Measurements from ENCODE around the gene HPRT1. TPM values are rescaled to one million over a fixed set of nuclear protein-coding genes. Genes with fewer than 3 reads are reported as not detected.
A peak's percentile ranks its signal among the peaks of the same experiment; 100 is the strongest.
"Not testable (repeated sequence)": the region's sequence is repeated elsewhere in the genome, so short reads cannot be mapped to it uniquely, and the experiment has no call there.

The HPRT1 gene
- total RNA-seq, 1 donor from 2014 or later, result 14.1 TPM

GRCh38 chrX:134443461-134443860 is 16.5 kb upstream of the HPRT1 start:
- no peak overlapping the region for H3K27ac ChIP-seq (ENCODE audit: low read depth, low read length)
- no peaks in the 10 kb centered on the region for H3K4me1 ChIP-seq (ENCODE audit: control insufficient read depth in 3 of 3, insufficient read depth in 3 of 3, low read length in 3 of 3)
- H3K4me3 ChIP-seq (ENCODE audit: low read length in 3 of 3), result no peak overlapping the region
- H3K9me3 ChIP-seq (ENCODE audit: control insufficient read depth in 3 of 3, low read length in 3 of 3), result no peaks in the 10 kb centered on the region
- H3K36me3 ChIP-seq (ENCODE audit: control insufficient read depth in 3 of 3, insufficient read depth in 3 of 3, low read length in 3 of 3), result no peaks in the 10 kb centered on the region
- no peaks in the 10 kb centered on the region for H3K27me3 ChIP-seq (ENCODE audit: control insufficient read depth in 3 of 3, insufficient read depth in 3 of 3, low read length in 3 of 3)
- no peak overlapping the region for H3K9ac ChIP-seq (ENCODE audit: low read depth in 1 of 3, low read length in 3 of 3)

DNA sequence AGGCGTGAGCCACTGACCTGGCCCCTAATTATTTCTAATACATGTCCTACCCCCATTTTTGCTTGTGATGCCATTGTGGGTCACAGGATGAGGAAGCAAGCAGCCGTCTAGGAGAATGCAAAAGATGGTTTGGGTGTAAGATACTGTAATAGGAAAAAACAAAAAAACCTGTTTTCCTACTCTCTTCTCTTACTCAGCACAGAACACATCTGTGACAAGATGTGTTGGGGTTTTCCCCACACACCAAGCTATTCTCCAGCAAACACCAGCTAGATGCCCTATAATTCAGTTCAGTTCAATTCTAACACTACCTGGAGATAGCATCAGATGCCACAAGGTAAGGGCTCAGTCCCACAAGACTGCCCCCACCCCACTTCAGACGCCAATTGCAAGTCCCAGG is 15.3 kb upstream of the HPRT1 start:
- H3K4me1 ChIP-seq (ENCODE audit: control insufficient read depth in 3 of 3, insufficient read depth in 3 of 3, low read length in 3 of 3), result no peaks in the 10 kb centered on the region
- H3K9ac ChIP-seq (ENCODE audit: low read depth in 1 of 3, low read length in 3 of 3), result no peak overlapping the region
- H3K9me3 ChIP-seq (ENCODE audit: control insufficient read depth in 3 of 3, low read length in 3 of 3), result no peaks in the 10 kb centered on the region
- no peaks in the 10 kb centered on the region for H3K27me3 ChIP-seq (ENCODE audit: control insufficient read depth in 3 of 3, insufficient read depth in 3 of 3, low read length in 3 of 3)
- H3K27ac ChIP-seq (ENCODE audit: low read depth, low read length), result no peak overlapping the region
- H3K4me3 ChIP-seq (ENCODE audit: low read length in 3 of 3), result no peak overlapping the region
- no peaks in the 10 kb centered on the region for H3K36me3 ChIP-seq (ENCODE audit: control insufficient read depth in 3 of 3, insufficient read depth in 3 of 3, low read length in 3 of 3)

GRCh38 chrX:134452596-134452995 is 7.4 kb upstream of the HPRT1 start:
- H3K9me3 ChIP-seq (ENCODE audit: control insufficient read depth in 3 of 3, low read length in 3 of 3), result no peaks in the 10 kb centered on the region
- no peak overlapping the region for H3K9ac ChIP-seq (ENCODE audit: low read depth in 1 of 3, low read length in 3 of 3)
- H3K36me3 ChIP-seq (ENCODE audit: control insufficient read depth in 3 of 3, insufficient read depth in 3 of 3, low read length in 3 of 3), result no peaks in the 10 kb centered on the region
- no peak overlapping the region for H3K27ac ChIP-seq (ENCODE audit: low read depth, low read length)
- H3K27me3 ChIP-seq (ENCODE audit: control insufficient read depth in 3 of 3, insufficient read depth in 3 of 3, low read length in 3 of 3), result no peaks in the 10 kb centered on the region
- H3K4me1 ChIP-seq (ENCODE audit: control insufficient read depth in 3 of 3, insufficient read depth in 3 of 3, low read length in 3 of 3), result no peaks in the 10 kb centered on the region
- H3K4me3 ChIP-seq (ENCODE audit: low read length in 3 of 3), result no peak overlapping the region

DNA sequence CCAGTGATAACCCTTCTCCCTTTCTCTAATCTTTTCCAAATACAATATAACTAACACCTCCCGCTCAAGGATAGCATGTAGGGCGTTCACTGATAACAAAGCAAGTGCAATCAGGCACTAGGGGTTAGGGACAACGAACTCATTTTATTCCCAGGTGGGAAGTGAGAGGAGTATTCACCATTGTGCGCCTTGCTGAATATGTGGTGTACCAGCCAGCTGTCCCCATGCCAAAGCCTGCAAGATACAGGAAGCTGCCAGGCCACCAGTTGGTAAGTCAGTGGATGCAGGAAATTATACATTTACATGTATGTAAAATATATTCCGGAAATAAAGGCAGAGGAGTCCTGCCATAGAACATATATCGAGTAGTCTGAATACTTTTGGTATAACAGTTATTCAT is 6.3 kb upstream of the HPRT1 start:
- Histone ChIP-seq H3K27ac (ENCODE audit: low read depth, low read length) (no peak overlapping the region), H3K9me3 (ENCODE audit: control insufficient read depth in 3 of 3, low read length in 3 of 3) (no peaks in the 10 kb centered on the region), H3K9ac (ENCODE audit: low read depth in 1 of 3, low read length in 3 of 3) (no peak overlapping the region), H3K36me3 (ENCODE audit: control insufficient read depth in 3 of 3, insufficient read depth in 3 of 3, low read length in 3 of 3) (no peaks in the 10 kb centered on the region), H3K4me1 (ENCODE audit: control insufficient read depth in 3 of 3, insufficient read depth in 3 of 3, low read length in 3 of 3) (no peaks in the 10 kb centered on the region), H3K4me3 (ENCODE audit: low read length in 3 of 3) (no peak overlapping the region), H3K27me3 (ENCODE audit: control insufficient read depth in 3 of 3, insufficient read depth in 3 of 3, low read length in 3 of 3) (no peaks in the 10 kb centered on the region)

DNA sequence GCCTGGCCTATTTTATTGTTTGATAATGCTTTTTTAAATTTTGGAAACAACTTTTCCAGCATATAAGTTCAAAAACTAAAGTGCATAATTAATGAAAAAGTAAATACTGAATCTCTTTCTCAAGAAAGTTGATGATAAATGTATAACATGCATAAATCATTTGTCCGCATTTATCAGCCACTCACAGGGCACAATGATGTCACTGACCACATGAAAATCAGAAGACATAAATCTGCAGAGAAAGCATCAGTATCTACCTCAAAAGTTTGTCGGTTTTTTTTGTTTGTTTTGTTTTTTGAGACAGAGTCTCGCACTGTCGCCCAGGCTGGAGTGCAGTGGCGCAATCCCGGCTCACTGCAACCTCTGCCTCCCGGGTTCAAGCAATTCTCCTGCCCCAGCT is 5.5 kb upstream of the HPRT1 start:
- no peaks in the 10 kb centered on the region for H3K36me3 ChIP-seq (ENCODE audit: control insufficient read depth in 3 of 3, insufficient read depth in 3 of 3, low read length in 3 of 3)
- peaks cover 0 to under 1% (median 0%) of the 10 kb centered on the region in 3 donors for H3K4me1 ChIP-seq (ENCODE audit: control insufficient read depth in 3 of 3, insufficient read depth in 3 of 3, low read length in 3 of 3)
- no peak overlapping the region for H3K9ac ChIP-seq (ENCODE audit: low read depth in 1 of 3, low read length in 3 of 3)
- no peak overlapping the region for H3K4me3 ChIP-seq (ENCODE audit: low read length in 3 of 3)
- H3K9me3 ChIP-seq (ENCODE audit: control insufficient read depth in 3 of 3, low read length in 3 of 3), result no peaks in the 10 kb centered on the region
- no peak overlapping the region for H3K27ac ChIP-seq (ENCODE audit: low read depth, low read length)
- H3K27me3 ChIP-seq (ENCODE audit: control insufficient read depth in 3 of 3, insufficient read depth in 3 of 3, low read length in 3 of 3), result no peaks in the 10 kb centered on the region

- Histone ChIP-seq H3K9me3 (ENCODE audit: control insufficient read depth in 3 of 3, low read length in 3 of 3) (no peaks in the 10 kb centered on the region), H3K4me3 (ENCODE audit: low read length in 3 of 3) (no peak overlapping the region), H3K4me1 (ENCODE audit: control insufficient read depth in 3 of 3, insufficient read depth in 3 of 3, low read length in 3 of 3) (peaks cover 0 to 7% (median 3%) of the 10 kb centered on the region in 3 donors), H3K9ac (ENCODE audit: low read depth in 1 of 3, low read length in 3 of 3) (no peak overlapping the region), H3K27me3 (ENCODE audit: control insufficient read depth in 3 of 3, insufficient read depth in 3 of 3, low read length in 3 of 3) (no peaks in the 10 kb centered on the region), H3K27ac (ENCODE audit: low read depth, low read length) (no peak overlapping the region), H3K36me3 (ENCODE audit: control insufficient read depth in 3 of 3, insufficient read depth in 3 of 3, low read length in 3 of 3) (no peaks in the 10 kb centered on the region)
These were observed 2.3 kb upstream of the HPRT1 start for GRCh38 chrX:134457708-134458107.

DNA sequence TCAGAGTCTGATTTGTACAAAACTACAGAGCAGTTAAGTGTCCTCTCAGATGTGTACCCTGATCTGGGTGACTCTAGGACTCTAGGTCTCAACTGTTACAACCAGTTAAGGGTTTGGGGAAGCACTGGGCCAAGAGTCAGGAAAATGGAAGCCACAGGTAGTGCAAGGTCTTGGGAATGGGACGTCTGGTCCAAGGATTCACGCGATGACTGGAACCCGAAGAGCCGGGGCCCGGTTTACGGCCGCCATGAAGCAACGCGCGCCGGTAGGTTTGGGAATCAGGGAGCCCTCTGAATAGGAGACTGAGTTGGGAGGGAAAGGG is 321 bp upstream of the HPRT1 start:
- Histone ChIP-seq H3K9ac (ENCODE audit: low read depth in 1 of 3, low read length in 3 of 3) (peak overlapping the region in 2 of 3 donors; percentile 57 to 76), H3K9me3 (ENCODE audit: control insufficient read depth in 3 of 3, low read length in 3 of 3) (no peaks in the 10 kb centered on the region), H3K4me1 (ENCODE audit: control insufficient read depth in 3 of 3, insufficient read depth in 3 of 3, low read length in 3 of 3) (peaks cover 0 to 7% (median 3%) of the 10 kb centered on the region in 3 donors), H3K36me3 (ENCODE audit: control insufficient read depth in 3 of 3, insufficient read depth in 3 of 3, low read length in 3 of 3) (no peaks in the 10 kb centered on the region), H3K27ac (ENCODE audit: low read depth, low read length) (peak overlapping the region; percentile 54), H3K27me3 (ENCODE audit: control insufficient read depth in 3 of 3, insufficient read depth in 3 of 3, low read length in 3 of 3) (no peaks in the 10 kb centered on the region), H3K4me3 (ENCODE audit: low read length in 3 of 3) (peak overlapping the region; percentile 58 to 69 (median 66))

GRCh38 chrX:134460862-134461220 is 876 bp downstream of the HPRT1 start:
- peak overlapping the region; percentile 45 to 72 (median 67) for H3K4me3 ChIP-seq (ENCODE audit: low read length in 3 of 3)
- H3K27me3 ChIP-seq (ENCODE audit: control insufficient read depth in 3 of 3, insufficient read depth in 3 of 3, low read length in 3 of 3), result no peaks in the 10 kb centered on the region
- peak overlapping the region in 2 of 3 donors; percentile 69 to 80 for H3K9ac ChIP-seq (ENCODE audit: low read depth in 1 of 3, low read length in 3 of 3)
- peaks cover 0 to 7% (median 3%) of the 10 kb centered on the region in 3 donors for H3K4me1 ChIP-seq (ENCODE audit: control insufficient read depth in 3 of 3, insufficient read depth in 3 of 3, low read length in 3 of 3)
- no peaks in the 10 kb centered on the region for H3K9me3 ChIP-seq (ENCODE audit: control insufficient read depth in 3 of 3, low read length in 3 of 3)
- H3K27ac ChIP-seq (ENCODE audit: low read depth, low read length), result no peak overlapping the region
- no peaks in the 10 kb centered on the region for H3K36me3 ChIP-seq (ENCODE audit: control insufficient read depth in 3 of 3, insufficient read depth in 3 of 3, low read length in 3 of 3)

DNA sequence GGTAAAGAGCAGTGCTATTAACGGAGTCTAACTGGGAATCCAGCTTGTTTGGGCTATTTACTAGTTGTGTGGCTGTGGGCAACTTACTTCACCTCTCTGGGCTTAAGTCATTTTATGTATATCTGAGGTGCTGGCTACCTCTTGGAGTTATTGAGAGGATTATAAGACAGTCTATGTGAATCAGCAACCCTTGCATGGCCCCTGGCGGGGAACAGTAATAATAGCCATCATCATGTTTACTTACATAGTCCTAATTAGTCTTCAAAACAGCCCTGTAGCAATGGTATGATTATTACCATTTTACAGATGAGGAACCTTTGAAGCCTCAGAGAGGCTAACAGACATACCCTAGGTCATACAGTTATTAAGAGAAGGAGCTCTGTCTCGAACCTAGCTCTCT is 1.5 kb downstream of the HPRT1 start:
- no peak overlapping the region for H3K9ac ChIP-seq (ENCODE audit: low read depth in 1 of 3, low read length in 3 of 3)
- no peak overlapping the region for H3K4me3 ChIP-seq (ENCODE audit: low read length in 3 of 3)
- no peaks in the 10 kb centered on the region for H3K36me3 ChIP-seq (ENCODE audit: control insufficient read depth in 3 of 3, insufficient read depth in 3 of 3, low read length in 3 of 3)
- H3K9me3 ChIP-seq (ENCODE audit: control insufficient read depth in 3 of 3, low read length in 3 of 3), result no peaks in the 10 kb centered on the region
- no peaks in the 10 kb centered on the region for H3K27me3 ChIP-seq (ENCODE audit: control insufficient read depth in 3 of 3, insufficient read depth in 3 of 3, low read length in 3 of 3)
- H3K4me1 ChIP-seq (ENCODE audit: control insufficient read depth in 3 of 3, insufficient read depth in 3 of 3, low read length in 3 of 3), result peaks cover 0 to 7% (median 3%) of the 10 kb centered on the region in 3 donors
- H3K27ac ChIP-seq (ENCODE audit: low read depth, low read length), result no peak overlapping the region

GRCh38 chrX:134462927-134463326 is 3.0 kb downstream of the HPRT1 start:
- Histone ChIP-seq H3K4me3 (ENCODE audit: low read length in 3 of 3) (no peak overlapping the region), H3K4me1 (ENCODE audit: control insufficient read depth in 3 of 3, insufficient read depth in 3 of 3, low read length in 3 of 3) (peaks cover 0 to 7% (median 3%) of the 10 kb centered on the region in 3 donors), H3K36me3 (ENCODE audit: control insufficient read depth in 3 of 3, insufficient read depth in 3 of 3, low read length in 3 of 3) (no peaks in the 10 kb centered on the region), H3K9ac (ENCODE audit: low read depth in 1 of 3, low read length in 3 of 3) (no peak overlapping the region), H3K27ac (ENCODE audit: low read depth, low read length) (no peak overlapping the region), H3K9me3 (ENCODE audit: control insufficient read depth in 3 of 3, low read length in 3 of 3) (no peaks in the 10 kb centered on the region), H3K27me3 (ENCODE audit: control insufficient read depth in 3 of 3, insufficient read depth in 3 of 3, low read length in 3 of 3) (no peaks in the 10 kb centered on the region)

DNA sequence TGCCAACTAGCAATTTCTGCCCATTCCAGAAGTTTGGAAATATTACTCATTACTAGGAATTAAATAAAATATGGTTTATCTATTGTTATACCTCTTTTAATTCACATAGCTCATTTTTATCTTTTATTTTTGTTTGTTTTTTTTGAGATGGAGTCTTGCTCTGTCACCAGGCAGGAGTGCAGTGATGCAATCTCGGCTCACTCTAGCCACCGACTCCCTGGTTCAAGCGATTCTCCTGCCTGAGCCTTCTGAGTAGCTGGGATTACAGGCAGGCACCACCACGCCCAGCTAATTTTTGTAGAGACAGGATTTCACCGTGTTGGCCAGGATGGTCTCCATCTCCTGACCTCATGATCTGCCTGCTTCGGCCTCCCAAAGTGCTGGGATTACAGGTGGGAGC is 4.5 kb downstream of the HPRT1 start:
- not testable (repeated sequence) for H3K9me3 ChIP-seq (ENCODE audit: control insufficient read depth in 3 of 3, low read length in 3 of 3); H3K4me1 ChIP-seq (ENCODE audit: control insufficient read depth in 3 of 3, insufficient read depth in 3 of 3, low read length in 3 of 3); H3K27ac ChIP-seq (ENCODE audit: low read depth, low read length); H3K9ac ChIP-seq (ENCODE audit: low read depth in 1 of 3, low read length in 3 of 3); H3K36me3 ChIP-seq (ENCODE audit: control insufficient read depth in 3 of 3, insufficient read depth in 3 of 3, low read length in 3 of 3); H3K4me3 ChIP-seq (ENCODE audit: low read length in 3 of 3); H3K27me3 ChIP-seq (ENCODE audit: control insufficient read depth in 3 of 3, insufficient read depth in 3 of 3, low read length in 3 of 3)

All from skeletal muscle tissue (tissue), 4 donors.